GM20431 (cell line): ENCODE results near the gene B9D1.

ENCODE experiments used
- in situ Hi-C: fragments of 300-500 bp; cut with MseI, MboI; formaldehyde crosslinking; loops from one replicate; pipeline ENCODE4 v1.15.0; 2020; ENCODE audit warnings: low sequenced_read_pairs; ENCODE audit not compliant: unreplicated experiment

B9D1 gene

DNA sequence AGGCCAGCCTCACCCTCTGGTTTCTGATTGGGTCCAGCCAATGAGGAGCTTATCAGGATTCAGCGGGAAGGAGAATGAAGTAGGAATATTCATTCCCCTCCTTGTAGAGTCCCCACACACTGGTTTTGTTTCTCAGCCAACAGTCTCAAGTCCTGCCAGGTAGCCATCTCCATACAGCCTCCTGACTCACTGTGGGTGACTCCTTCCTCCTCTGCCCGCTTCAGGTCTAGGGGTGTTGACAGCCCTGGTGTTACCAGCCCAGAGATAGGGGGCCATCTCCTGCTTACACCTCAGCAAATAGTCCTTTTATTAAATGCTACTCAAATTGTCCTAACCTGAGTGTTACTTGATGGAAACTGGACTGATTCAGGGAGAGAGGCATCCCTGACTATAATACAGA, 28.4 kb upstream of the B9D1 start:
- in situ Hi-C loops: no loop called here

DNA sequence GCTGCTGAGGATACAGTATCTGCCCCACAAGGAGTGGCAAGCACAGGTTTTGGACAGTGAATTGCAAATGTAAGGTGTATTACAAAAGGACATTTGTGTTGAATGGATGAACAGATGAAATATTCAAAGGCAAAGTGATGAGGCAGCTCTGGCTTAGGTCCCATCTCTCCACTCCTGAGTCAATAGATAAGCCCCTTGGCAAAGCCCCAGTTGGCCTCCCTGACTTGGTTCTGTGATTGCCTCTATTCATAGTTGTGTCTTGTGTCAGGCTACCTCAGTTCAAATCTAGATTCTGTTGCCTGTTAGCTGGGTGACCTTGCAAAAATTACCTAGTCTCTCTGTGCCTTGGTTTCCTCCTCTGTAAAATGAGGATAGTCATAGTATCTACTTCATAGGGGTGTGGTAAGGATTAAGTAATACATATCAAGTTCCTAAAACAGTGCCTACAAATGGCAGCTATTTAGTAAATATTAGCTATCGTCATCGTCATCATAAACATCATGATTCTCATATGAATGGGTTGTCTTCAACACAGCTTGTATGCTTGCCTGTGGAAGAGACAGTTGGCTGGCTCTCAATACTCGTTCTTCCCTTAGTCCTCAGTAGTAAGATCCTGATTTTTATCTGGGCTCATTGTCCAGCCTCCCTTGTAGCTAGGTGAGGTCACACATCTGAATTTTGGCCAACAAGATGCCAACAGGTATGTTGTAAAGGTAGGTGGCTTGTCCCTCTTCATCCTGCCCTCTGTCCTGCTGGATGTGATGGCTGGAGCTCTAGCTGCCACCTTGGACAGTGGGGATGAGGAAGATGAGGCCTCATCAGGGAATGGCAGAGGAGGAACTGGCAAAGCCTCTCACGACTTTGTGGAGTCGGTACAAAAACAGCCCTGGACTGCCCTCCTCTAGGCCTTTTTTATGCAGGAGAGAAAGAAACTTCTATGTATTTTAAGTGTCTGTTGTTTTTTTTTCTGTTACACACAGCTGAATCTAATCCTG, 26.6 kb upstream of the B9D1 start:
- in situ Hi-C loops: no loop called here

DNA sequence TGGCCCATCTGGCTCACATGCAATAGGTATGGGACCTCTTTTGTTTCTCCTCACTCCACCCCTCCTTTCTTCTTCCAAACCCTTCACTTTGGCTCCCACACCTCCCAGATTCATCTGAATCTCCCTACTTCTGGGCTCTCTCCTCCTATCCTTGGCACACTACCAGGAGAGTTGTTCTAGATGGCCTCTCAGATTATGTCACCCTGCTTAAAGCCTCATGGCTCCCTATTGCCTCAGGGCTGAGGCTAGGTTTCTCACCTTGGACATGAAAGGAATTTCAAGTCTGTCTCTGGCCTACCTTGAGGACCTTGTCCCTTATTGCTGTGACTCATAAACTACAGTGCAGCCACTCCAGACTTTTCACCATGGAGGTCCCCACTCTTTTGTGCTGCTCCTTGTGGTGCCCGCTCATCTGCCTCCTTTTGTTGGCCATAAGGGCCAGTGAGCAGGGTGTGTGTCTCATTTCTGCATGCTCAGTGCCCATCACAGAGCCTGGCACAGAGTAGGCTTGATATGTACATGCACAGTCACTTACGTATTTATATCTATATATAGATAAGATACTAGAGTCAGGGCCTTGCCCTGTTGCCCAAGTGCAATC, 25.5 kb upstream of the B9D1 start:
- in situ Hi-C loops: no loop called here

DNA sequence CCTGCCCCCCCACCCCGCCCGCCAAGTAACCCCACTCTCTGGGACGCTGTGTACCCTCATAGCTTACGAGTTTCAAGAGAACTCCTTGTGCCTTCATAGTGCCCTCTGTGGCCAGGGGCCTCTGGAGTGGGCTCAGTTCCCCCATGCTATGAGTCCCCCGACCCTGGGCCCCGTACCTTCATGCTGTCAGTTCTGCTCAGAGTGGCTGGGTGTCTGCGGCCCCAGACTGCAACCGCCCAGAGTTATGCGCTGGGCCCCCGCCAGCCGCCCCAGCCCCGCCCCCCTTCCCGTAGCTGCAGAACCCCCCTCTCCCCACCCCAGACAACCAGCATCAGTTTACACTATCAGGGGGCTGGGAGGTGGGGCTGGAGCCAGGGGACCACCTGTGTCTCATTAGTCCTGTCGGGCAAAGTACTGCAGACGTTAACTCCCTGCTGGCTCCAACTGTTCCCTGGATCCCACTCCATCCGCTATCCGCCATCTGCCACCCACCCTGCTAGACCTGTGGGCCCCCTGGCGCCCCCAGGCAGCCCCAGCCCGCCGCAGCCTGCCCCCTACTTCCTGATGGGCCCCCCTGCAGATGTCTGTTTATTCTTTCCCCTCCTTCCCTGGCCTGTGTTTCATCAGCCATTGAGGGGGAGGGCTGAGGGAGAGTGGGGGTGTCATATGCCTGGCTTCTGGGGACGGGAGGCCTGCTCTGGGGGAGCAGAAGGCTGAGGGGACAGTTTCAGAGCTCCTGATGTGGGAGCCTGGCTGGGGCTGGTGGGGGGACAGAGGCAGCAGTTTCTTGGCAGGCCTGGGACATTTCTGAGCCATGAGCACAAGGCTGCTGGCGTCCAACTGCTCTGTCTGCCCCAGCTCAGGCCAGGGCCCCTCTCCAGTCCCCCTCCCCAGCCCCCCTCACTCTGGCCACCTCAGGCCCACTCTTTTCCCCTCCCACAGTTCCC, 24.7 kb upstream of the B9D1 start, which contains the start of gene MFAP4:
MFAP4 (minus strand) TSS at position 217 of the 947 bp plus-strand sequence; CDS start at position 182, 35 bp downstream.
- in situ Hi-C loops: no loop called here

DNA sequence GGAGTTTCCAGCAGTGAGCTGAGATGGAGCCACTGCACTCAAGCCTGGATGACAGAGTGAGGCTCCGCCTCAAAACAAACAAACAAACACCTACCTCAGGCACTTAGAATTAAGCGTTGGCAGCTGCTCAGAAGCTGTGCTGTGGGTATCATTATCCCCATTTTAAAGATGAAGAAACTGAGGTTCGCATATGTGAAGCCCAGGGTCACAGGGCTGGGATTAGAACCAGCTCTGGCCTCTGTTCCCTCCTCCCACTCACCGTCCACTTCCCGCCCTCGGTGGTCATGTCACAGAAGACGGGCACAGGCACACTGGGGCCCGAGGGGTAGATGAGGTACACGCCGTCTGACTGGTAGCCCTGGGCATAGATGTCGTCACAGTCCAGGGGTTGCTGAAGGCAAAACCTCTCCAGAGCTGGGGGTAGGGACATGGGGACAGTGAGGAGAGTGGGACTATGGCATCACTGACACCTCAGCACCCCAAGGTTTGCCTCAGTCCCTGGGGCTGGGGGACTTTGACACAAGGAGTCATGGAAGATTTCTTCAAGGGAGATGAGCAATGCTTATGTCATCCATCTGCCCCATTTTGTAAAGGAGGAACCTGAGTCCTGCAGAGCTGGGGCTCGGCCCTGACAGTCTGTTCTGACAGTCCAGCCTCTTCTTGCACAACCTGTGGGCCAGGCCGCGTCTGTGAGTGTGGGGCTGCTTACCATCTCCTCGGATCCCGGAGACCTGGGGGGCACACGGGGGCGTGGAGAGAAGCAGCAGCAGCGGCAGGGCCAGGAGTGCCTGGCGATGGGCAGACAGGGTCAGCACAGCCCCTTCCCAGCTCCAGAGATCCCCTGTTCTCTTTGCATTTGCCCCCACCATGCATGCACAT, 23.8 kb upstream of the B9D1 start:
- in situ Hi-C loops: no loop called here

DNA sequence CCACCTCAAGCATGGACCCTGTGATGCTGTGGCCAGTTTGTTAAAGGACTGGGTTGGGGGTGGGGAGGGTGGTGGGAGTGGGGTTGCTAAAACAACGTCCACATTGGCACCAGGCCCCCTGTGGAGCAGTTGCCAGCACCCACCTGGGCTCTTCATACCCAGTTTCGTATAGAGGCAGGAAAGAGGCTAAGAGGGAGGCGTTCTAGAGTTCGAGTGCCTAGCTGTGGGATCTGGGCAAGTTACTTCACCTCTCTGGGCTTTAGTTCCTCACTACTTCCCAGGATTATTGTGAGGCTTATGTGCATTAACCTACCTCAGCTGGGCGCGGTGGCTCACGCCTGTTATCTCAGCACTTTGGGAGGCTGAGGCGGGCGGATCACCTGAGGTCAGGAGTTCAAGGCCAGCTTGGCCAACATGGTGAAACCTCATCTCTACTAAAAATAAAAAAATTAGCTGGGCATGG, 23.0 kb upstream of the B9D1 start:
- in situ Hi-C loops: no loop called here

DNA sequence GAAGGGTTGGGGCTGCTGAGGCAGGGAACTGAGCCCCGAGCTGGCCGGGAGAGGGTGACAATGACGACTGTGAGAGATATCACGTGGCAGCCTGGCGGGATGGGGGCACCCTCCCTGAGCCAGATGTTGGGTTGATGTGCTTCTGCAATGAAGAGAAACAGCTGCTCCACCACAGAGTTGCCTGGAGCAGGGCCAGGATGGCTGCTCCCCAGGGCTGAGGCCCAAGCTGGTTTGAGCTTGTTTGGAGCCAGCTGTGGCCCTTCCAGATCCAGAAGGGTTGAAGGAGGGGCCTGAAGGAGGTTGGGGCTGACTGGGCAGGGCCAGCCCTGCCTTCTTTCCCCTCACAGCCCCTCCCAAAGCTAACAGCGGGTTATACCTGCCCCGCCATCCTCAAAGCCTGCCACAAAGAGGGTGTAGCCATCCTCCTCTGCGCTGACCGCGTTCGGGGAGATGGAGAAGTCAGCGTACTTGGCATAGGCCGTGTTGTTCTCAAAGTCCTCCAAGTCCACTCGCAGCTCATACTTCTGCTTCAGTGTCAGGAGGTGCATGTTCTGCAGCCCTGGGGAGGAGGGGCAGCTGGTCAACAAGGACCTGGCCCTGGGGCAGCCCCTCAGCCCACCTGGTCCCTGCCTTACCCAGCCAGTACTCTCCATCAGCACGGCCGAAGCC, 22.3 kb upstream of the B9D1 start:
- in situ Hi-C loops: no loop called here

DNA sequence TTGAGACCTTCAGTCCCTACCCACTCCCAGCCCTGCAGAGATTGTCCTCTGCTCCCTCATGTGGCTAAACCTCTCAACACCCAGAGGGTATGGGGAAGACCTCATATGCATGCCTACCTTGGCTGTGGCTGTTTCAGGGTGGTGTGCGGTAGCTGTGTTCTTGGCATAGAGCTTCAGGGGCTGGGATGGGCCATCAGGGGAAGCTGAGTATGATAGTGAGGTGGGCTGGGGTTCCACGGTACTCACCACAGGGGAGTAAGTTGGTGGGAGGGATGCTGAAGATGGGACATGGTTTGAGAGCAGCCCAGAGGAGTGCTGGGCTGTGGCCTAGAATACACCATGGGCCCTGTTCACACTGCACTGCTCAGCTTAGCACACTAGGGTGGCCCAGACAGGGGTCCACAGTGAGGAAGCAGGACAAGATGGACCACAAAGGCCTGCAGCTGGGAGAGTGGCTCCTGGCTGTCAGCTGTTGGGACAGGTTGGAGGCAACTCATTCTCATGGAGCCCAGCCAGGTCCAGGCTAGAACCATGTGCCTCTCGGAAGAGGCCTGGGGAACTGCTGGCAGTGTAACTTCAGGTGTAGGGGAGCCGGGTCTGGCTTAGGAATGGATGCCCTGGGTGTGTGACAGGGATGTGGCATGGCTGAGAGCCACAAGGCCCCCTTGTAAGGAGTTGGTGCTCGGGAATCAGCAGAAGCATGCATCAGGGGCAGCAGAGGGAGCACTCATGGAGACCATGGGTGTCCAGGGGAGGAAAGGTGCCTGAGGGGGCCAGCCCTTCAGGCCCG, 21.4 kb upstream of the B9D1 start:
- in situ Hi-C loops: no loop called here

DNA sequence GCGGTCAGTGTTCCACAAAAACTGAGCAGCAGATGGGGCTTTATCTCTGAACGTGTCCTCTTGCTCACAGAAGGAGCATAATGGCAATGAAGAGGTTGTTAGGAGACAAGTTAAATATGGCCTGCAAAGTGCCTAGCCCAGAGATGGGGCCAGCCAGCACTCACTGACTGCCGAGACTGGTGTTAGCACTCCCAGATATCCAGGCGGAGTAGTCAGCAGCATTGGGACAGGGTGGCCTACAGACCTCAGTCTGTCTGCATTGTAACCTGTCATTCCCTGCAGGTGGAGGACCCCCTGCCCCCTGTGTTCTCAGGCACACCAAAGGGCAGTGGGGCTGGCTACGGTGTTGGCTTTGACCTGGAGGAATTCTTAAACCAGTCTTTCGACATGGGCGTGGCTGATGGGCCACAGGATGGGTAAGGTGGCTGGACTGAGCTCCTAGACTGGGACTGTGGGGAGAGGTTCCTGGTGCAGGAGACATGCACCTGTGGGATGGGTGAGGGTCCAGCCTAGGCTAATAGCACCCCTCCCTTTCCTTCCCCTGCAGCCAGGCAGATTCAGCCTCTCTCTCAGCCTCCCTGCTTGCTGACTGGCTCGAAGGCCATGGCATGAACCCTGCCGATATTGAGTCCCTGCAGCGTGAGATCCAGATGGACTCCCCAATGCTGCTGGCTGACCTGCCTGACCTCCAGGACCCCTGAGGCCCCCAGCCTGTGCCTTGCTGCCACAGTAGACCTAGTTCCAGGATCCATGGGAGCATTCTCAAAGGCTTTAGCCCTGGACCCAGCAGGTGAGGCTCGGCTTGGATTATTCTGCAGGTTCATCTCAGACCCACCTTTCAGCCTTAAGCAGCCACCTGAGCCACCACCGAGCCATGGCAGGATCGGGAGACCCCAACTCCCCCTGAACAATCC, 20.3 kb upstream of the B9D1 start:
- in situ Hi-C loops: no loop called here

DNA sequence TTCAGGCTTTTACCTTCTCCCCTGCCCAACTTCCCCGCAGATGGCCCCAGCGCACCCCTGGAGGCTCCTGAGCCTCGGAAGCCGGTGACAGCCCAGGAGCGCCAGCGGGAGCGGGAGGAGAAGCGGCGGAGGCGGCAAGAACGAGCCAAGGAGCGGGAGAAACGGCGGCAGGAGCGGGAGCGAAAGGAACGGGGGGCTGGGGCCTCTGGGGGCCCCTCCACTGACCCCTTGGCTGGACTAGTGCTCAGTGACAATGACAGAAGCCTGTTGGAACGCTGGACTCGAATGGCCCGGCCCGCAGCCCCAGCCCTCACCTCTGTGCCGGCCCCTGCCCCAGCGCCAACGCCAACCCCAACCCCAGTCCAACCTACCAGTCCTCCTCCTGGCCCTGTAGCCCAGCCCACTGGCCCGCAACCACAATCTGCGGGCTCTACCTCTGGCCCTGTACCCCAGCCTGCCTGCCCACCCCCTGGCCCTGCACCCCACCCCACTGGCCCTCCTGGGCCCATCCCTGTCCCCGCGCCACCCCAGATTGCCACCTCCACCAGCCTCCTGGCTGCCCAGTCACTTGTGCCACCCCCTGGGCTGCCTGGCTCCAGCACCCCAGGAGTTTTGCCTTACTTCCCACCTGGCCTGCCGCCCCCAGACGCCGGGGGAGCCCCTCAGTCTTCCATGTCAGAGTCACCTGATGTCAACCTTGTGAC, 19.4 kb upstream of the B9D1 start:
- in situ Hi-C loops: no loop called here

DNA sequence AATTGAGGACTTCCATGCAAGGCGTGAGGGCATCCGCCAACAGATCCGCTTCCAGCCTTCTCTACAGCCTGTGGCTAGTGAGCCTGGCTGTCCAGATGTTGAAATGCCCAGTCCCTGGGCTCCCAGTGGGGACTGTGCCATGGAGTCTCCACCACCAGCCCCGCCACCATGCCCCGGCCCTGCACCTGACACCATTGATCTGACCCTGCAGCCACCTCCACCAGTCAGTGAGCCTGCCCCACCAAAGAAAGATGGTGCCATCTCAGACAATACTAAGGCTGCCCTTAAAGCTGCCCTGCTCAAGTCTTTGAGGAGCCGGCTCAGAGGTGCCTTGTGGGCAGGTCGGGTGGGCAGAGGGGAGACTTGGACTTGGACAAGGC, 18.8 kb upstream of the B9D1 start:
- in situ Hi-C loops: no loop called here

DNA sequence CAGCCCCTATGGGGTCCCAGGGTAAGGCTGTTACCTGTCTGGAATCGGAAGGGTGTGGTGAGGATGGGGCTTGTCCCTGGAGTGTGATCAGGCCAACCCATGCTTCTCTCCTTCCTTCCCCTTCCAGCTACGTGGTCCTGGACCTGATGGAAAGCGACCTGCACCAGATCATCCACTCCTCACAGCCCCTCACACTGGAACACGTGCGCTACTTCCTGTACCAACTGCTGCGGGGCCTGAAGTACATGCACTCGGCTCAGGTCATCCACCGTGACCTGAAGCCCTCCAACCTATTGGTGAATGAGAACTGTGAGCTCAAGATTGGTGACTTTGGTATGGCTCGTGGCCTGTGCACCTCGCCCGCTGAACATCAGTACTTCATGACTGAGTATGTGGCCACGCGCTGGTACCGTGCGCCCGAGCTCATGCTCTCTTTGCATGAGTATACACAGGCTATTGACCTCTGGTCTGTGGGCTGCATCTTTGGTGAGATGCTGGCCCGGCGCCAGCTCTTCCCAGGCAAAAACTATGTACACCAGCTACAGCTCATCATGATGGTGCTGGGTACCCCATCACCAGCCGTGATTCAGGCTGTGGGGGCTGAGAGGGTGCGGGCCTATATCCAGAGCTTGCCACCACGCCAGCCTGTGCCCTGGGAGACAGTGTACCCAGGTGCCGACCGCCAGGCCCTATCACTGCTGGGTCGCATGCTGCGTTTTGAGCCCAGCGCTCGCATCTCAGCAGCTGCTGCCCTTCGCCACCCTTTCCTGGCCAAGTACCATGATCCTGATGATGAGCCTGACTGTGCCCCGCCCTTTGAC, 18.2 kb upstream of the B9D1 start:
- in situ Hi-C loops: no loop called here

DNA sequence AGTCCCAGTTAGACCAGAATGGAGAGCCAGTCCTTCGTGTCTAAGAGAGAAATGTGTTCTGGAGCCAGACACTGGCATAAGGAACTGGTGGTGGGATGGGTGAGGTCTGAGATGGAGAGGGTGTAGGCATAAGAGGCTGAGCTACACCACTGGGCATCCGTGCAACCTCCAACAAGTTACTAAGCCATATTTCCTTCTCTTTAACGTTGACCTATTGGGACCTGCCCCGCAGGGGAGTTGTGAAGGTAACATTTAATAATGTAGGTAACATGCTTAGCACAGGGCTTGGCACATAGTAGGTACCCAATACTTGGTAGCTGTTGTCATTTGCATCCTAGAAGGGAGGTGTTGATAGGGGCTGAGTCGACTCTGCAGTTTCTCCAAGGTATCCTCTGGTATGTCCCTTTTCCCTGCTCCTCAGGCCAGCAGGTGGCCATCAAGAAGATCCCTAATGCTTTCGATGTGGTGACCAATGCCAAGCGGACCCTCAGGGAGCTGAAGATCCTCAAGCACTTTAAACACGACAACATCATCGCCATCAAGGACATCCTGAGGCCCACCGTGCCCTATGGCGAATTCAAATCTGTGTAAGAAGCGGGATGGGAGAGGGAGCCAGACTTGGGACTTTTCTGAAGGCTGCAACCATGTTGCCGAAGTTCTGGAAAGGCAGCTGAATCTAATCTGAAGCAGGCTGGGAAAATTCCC, 17.0 kb upstream of the B9D1 start:
- in situ Hi-C loops: no loop called here

DNA sequence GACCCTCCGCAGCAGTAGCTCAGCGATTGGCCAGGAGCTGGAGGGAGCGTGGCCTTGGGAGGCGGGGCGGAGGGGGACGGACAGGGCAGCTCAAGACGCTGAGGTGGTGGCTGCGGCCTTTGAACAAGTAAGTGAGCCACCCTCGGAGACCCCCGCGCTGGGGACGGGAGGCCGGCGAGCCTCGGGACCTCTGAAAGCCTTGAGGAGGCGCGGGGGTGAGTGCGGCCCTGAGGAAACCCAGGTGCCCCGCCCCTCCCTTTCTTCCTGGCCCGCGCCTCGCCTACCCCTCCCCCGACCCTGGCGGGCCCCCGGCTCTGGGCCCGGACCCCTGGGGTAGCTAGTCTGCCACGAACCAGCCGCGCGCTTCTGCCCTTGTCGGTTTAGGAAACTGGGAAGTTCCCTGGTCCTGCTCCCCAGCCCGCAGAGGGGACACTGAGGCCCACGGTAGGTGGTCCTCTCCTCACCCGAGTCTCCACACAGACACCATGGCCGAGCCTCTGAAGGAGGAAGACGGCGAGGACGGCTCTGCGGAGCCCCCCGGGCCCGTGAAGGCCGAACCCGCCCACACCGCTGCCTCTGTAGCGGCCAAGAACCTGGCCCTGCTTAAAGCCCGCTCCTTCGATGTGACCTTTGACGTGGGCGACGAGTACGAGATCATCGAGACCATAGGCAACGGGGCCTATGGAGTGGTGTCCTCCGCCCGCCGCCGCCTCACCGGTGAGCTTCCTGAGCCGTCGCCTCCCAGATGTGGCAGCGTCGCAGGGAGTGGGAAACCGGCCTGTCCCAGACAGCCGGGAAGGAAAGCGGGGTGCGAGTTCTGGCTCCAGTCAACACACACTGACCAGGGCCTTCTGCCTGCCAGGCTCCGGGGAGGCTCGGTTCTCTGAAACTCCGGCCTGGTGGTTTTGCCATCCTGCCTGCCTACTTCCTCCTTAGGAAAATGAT, 16.2 kb upstream of the B9D1 start, which contains the start of gene MAPK7:
MAPK7 (plus strand) TSS at position 83 of the 945 bp plus-strand sequence; CDS start at position 486, 403 bp downstream.
- in situ Hi-C loops: no loop called here
